Measurements from ENCODE around the gene GABRB3. TPM values are rescaled to one million over a fixed set of nuclear protein-coding genes. Genes with fewer than 3 reads are reported as not detected.

GABRB3 gene
- total and polyA plus RNA-seq, 2 donors from 2014 or later, result 4.7 to 6.9 TPM

GRCh38 chr15:26738996-26739395 is 33.9 kb downstream of the GABRB3 start:
- Histone ChIP-seq H3K9ac (ENCODE audit: low read length in 3 of 3) (no peak overlapping the region), H3K4me1 (ENCODE audit: control insufficient read depth in 2 of 3, insufficient read depth in 2 of 3, low read depth in 1 of 3, low read length in 3 of 3) (no peaks in the 10 kb centered on the region), H3K36me3 (ENCODE audit: control insufficient read depth in 2 of 3, insufficient read depth in 3 of 3, low read length in 3 of 3) (no peaks in the 10 kb centered on the region), H3K27me3 (ENCODE audit: control insufficient read depth, insufficient read depth, low read length) (no peaks in the 10 kb centered on the region), H3K9me3 (ENCODE audit: control insufficient read depth in 2 of 3, insufficient read depth in 1 of 3, low read length in 3 of 3) (no peaks in the 10 kb centered on the region), H3K27ac (ENCODE audit: low read depth in 2 of 2, low read length in 2 of 2) (no peak overlapping the region), H3K4me3 (ENCODE audit: low read length in 3 of 3) (no peak overlapping the region)
- TF ChIP-seq, protein P1, sequence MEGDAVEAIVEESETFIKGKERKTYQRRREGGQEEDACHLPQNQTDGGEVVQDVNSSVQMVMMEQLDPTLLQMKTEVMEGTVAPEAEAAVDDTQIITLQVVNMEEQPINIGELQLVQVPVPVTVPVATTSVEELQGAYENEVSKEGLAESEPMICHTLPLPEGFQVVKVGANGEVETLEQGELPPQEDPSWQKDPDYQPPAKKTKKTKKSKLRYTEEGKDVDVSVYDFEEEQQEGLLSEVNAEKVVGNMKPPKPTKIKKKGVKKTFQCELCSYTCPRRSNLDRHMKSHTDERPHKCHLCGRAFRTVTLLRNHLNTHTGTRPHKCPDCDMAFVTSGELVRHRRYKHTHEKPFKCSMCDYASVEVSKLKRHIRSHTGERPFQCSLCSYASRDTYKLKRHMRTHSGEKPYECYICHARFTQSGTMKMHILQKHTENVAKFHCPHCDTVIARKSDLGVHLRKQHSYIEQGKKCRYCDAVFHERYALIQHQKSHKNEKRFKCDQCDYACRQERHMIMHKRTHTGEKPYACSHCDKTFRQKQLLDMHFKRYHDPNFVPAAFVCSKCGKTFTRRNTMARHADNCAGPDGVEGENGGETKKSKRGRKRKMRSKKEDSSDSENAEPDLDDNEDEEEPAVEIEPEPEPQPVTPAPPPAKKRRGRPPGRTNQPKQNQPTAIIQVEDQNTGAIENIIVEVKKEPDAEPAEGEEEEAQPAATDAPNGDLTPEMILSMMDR (IDR thresholded peaks at IDR 0.05; ENCODE audit: borderline replicate concordance, extremely low read depth, insufficient read depth), result no peak
- intact Hi-C loops (cut with DNase I), result no loop called here
- FAIRE-seq (no peak), DNase-seq (no peak)

GRCh38 chr15:26736502-26737248 is 36.2 kb downstream of the GABRB3 start:
- H3K4me1 ChIP-seq (ENCODE audit: control insufficient read depth in 2 of 3, insufficient read depth in 2 of 3, low read depth in 1 of 3, low read length in 3 of 3), result no peaks in the 10 kb centered on the region
- no peaks in the 10 kb centered on the region for H3K9me3 ChIP-seq (ENCODE audit: control insufficient read depth in 2 of 3, insufficient read depth in 1 of 3, low read length in 3 of 3)
- no peak overlapping the region for H3K4me3 ChIP-seq (ENCODE audit: low read length in 3 of 3)
- no peak overlapping the region for H3K9ac ChIP-seq (ENCODE audit: low read length in 3 of 3)
- intact Hi-C loops (cut with DNase I), result no loop called here
- H3K27ac ChIP-seq (ENCODE audit: low read depth in 2 of 2, low read length in 2 of 2), result no peak overlapping the region
- TF ChIP-seq, protein P1 (IDR thresholded peaks at IDR 0.05; ENCODE audit: borderline replicate concordance, extremely low read depth, insufficient read depth), result no peak
- DNase-seq, result no peak
- no peaks in the 10 kb centered on the region for H3K27me3 ChIP-seq (ENCODE audit: control insufficient read depth, insufficient read depth, low read length)
- no peak for FAIRE-seq
- no peaks in the 10 kb centered on the region for H3K36me3 ChIP-seq (ENCODE audit: control insufficient read depth in 2 of 3, insufficient read depth in 3 of 3, low read length in 3 of 3)

- TF ChIP-seq, protein P1 (IDR thresholded peaks at IDR 0.05; ENCODE audit: borderline replicate concordance, extremely low read depth, insufficient read depth), result no peak
- intact Hi-C loops (cut with DNase I), result no loop called here
These were observed 40.9 kb downstream of the GABRB3 start for GRCh38 chr15:26731965-26732364.

More at GRCh38 chr15:26731965-26732364, 40.9 kb downstream of the GABRB3 start:
- H3K27me3 ChIP-seq (ENCODE audit: control insufficient read depth, insufficient read depth, low read length), result no peaks in the 10 kb centered on the region
- H3K4me1 ChIP-seq (ENCODE audit: control insufficient read depth in 2 of 3, insufficient read depth in 2 of 3, low read depth in 1 of 3, low read length in 3 of 3), result no peaks in the 10 kb centered on the region
- FAIRE-seq (no peak), DNase-seq (no peak)
- H3K4me3 ChIP-seq (ENCODE audit: low read length in 3 of 3), result no peak overlapping the region
- no peaks in the 10 kb centered on the region for H3K36me3 ChIP-seq (ENCODE audit: control insufficient read depth in 2 of 3, insufficient read depth in 3 of 3, low read length in 3 of 3)
- no peak overlapping the region for H3K9ac ChIP-seq (ENCODE audit: low read length in 3 of 3)
- H3K27ac ChIP-seq (ENCODE audit: low read depth in 2 of 2, low read length in 2 of 2), result no peak overlapping the region
- no peaks in the 10 kb centered on the region for H3K9me3 ChIP-seq (ENCODE audit: control insufficient read depth in 2 of 3, insufficient read depth in 1 of 3, low read length in 3 of 3)
